ENCODE data around the gene CDO1.
A peak's percentile ranks its signal among the peaks of the same experiment; 100 is the strongest.

The CDO1 gene

DNA sequence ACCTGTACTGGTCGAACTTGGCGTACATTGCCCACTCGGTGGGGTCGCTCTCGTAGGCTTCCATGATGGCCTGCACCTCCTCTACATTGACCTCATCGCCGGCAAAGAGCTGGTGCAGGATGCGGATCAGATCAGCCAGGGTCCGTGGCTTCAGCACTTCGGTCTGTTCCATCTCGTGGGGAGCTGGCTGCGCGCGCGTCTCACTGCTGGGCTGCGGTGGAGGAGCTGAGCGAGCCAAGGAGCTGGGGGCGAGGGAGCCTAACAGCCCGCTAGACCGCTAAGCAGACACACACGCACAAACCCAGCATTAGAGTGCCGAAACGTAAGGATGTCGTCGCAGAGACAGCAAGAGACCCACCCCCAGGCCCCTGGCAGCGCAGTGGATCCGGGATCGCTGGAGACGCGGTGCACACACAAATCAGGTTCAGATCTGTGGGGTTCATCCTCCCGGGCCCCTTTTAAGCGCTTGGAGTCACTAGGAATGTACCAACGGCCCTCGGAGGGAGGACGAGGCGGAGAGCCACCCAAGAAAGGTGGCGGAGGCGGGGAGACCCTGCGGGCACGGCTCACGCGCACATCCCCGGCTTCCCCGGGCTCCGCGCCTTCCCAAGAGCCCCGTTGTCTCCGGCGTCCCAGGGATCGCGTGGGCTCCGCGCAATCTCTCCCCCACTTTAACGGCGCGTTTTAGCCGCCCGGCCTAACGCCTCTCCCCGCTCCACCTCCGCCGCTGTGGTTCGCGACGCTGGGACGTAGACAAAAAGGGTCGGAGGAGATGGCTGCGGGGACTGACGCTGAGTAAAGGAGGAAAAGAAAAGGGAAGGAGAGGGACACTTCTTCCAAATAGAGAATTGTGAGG is at the start of gene CDO1:
Gene CDO1, minus strand, starts transcription at position 434 of the 856 bp plus-strand sequence. Its CDS starts 262 bp downstream, at position 172.
- DNase-seq (ENCODE audit: low read depth): no peak

- no peak for DNase-seq (ENCODE audit: low read depth)
These were observed 42.9 kb upstream of the CDO1 start for GRCh38 chr5:115859378-115859777.

GRCh38 chr5:115858396-115858795 is 41.9 kb upstream of the CDO1 start:
- DNase-seq (ENCODE audit: low read depth): no peak

DNA sequence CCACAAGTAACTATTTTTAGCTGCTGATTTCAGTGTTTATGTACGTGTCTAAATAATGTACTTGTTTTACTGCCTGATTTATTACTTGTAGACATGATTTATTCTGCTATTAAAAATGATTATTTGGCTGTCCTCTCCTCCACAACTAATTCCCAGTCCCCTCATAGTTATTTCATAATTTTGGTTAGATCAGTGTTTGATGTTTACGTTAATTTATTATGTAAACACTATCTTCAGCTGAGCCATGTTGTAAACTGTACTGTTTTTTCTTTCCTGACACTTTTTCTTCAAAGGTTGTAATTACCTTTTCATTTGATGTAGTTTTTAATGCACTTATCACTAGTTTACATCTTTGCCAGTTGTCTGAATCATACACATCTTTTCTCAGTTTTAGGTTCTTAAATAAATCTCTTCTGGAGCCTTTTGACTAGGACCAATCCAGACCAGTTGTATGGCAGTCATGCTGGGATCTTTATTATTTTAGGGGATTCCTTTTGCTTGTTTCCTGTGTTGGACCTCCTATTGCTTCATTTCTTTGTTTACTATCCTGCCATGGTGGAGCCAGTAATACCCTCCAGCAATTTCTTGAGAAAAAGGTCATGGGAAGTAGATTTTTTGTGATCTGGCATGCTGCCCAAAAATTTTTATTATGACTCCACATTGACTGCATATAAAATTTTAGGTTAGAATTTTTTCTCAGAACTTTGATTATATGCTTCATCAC is 41.3 kb upstream of the CDO1 start:
- DNase-seq (ENCODE audit: low read depth): no peak

GRCh38 chr5:115857057-115857479 is 40.6 kb upstream of the CDO1 start:
- no peak for DNase-seq (ENCODE audit: low read depth)

DNA sequence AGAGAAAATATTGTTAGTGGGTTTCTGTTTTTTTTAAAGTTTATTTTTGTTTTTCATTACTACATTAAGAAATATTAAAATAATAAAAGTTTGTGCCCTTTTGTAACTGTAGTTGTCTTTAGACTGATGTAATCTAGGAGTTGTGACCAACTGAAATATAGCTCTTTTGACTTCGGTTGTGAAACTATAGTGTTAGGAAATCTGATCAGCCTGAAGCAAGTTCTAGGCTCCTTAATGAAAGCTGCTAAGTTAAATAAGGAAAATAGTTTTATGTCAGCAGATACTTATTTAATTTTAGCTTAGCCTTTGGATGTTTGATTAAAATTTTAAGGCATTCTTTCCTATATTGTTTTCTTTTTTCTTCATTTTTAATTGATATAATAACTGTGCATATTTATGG is 39.5 kb upstream of the CDO1 start:
- no peak for DNase-seq (ENCODE audit: low read depth)

- no peak for DNase-seq (ENCODE audit: low read depth)
These were observed 37.7 kb upstream of the CDO1 start for GRCh38 chr5:115854139-115854538.

DNA sequence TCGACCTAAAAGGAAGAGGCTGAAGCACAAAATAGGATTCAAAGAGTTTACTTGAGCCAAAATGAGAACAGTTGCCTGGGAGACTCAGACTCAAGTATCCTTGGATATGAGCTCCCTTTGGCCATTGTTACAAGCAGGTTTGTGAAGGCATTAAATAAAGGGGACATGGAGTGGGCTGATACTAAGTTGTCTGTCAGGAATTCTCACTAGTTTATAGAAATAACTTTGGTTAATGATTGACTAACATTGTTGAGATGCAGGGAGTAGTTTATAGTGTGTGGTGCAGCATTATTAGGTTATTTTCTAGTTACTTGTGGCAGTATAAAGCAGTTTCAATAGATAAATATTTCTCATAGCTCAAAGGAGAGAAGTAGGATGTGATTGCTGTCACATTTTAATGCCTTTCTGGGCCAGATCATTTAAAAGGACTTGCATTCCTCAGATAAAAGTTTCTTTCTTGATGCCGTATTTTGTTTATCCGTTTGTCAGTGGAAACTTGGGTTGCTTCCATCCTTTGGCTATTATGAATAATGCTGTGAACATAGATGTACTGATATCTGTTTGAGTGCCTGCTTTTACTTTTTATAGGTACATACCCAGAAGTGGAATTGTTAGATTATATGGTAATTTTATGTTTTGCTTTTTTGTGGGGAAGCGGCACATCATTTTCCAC is 34.4 kb upstream of the CDO1 start:
- no peak for DNase-seq (ENCODE audit: low read depth)

GRCh38 chr5:115849258-115849798 is 32.9 kb upstream of the CDO1 start:
- no peak for DNase-seq (ENCODE audit: low read depth)

DNA sequence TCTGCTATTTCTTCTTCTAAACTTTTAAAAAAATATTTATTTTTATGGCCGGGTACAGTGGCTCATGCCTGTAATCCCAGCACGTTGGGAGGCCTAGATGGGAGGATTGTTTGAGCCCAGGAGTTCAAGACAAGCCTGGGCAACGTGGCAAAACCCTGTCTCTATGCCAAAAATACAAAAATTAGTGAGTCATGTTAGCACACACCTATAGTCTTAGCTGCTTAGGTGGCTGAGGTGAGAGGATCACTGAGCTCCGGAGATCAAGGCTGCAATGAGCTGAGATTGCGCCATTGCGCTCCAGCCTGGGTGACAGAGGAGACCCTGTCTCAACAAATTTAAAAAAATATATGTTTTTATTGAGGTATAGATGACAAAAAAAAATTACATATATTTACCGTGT is 30.8 kb upstream of the CDO1 start:
- no peak for DNase-seq (ENCODE audit: low read depth)

GRCh38 chr5:115844321-115844817 is 27.9 kb upstream of the CDO1 start:
- DNase-seq (ENCODE audit: low read depth): no peak

DNA sequence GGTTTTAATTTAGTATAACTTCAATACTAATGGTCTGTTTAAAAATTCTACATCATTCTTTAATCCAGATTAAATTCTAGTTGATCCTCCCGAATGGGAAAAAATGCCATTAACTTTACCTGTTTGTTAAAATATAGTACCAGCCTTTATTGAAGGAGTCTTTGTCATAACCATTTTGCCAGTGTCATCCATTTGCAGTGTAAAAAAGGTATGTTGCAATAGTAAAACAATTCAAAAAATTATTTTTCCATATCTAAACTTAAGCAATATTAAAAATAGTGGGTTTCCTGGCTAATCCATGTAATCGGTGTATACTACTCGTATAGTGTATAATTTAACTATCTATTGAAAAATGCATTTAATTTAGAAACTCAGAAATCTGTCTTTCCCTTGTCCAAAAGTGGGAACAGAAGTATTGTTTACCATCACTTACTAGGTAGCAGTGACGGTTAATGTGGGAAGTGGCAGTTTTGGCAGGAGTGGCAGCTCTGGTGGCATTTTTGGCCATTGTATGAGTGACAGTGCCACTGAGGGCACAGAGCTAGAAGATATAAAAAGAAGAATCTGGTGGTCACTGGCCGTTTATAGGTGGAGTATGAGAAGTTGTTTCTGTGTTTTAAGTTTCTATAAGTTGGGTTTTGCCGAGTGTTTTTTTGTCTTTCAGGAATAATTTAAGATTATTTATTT is 27.1 kb upstream of the CDO1 start:
- DNase-seq (ENCODE audit: low read depth): no peak

GRCh38 chr5:115842952-115843351 is 26.5 kb upstream of the CDO1 start:
- DNase-seq (ENCODE audit: low read depth): no peak

GRCh38 chr5:115842089-115842935 is 25.9 kb upstream of the CDO1 start:
- no peak for DNase-seq (ENCODE audit: low read depth)

DNA sequence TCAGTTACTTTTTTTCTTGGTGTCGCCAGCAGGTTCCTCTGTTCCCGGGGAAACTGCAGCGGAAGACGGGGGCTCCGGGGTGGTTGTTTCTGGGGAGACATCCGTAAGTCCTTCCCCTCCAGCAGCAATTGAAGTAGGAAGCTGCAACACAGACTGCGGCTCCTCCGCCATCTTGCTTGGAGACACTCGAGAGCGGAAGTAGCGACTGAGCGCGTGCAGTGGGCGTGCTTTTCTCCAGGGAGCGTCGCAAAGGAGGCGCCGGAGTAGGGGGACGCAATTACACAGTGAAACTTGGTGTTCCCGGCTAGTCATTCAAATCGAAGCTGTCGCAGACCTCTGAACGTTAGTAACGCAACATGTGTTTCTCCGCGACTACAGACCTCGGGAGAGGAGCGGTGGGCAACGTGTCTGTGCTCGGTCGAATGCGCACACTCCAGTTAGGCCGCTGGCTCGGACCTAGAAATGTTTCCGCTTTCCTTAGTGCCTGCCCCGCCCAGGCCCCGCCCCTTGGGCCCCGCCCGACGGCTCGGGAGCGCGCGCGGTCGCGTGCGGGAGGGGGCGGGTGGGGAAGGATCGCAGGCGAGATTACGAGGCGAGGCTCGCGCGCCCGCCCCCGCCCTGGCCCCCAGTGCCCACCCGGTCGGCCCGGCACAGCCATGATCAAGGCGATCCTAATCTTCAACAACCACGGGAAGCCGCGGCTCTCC is 25.1 kb upstream of the CDO1 start, which contains the start of the genes AP3S1 and ATG12:
Gene AP3S1, plus strand, starts transcription at position 554 of the 707 bp plus-strand sequence. Its CDS starts 103 bp downstream, at position 657.
Gene ATG12, minus strand, starts transcription at position 184 of the 707 bp plus-strand sequence. Its CDS starts 13 bp downstream, at position 171.
- peak; percentile 83 for DNase-seq (ENCODE audit: low read depth)

DNA sequence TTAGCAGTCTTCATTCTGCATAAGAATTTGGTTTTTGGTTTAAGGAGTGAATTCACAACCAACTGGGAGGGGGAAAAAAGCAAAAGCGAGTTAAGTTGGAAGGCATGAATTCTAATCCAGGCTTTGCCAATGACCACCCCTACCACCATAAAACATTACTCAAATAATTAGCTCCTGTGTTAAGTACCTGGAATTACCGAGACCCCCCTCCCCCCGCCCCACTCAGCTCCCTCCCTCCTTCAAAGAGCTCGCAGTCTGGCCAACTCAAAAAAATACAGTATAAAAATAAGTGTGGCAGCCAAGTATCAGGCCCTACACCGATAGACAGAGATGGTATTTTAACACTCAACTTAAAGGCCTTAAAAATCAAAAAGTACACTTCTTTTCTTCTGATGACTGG is 24.4 kb upstream of the CDO1 start:
- DNase-seq (ENCODE audit: low read depth): no peak

- no peak for DNase-seq (ENCODE audit: low read depth)
These were observed 22.5 kb upstream of the CDO1 start for GRCh38 chr5:115838885-115839518.

DNA sequence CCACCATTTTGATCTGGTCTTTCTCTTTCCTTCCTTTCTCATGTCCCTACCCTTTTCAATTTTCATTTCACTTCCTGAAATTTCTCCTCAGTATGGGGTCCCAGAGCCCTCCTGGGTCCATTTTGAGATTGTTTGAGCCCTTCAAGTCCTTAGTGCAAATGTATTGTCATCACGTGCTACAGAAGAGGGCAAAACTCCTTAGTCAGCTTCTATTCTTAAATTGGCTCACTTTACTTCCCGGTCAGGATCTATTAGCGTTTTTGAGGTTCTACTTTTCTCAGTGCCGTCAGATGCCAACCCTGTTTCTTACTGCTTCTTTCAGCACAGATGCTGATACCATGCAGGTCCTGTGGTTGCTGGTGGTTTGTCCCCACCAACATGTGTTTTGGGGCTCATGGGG is 19.0 kb upstream of the CDO1 start:
- DNase-seq (ENCODE audit: low read depth): no peak

GRCh38 chr5:115831163-115831768 is 14.8 kb upstream of the CDO1 start:
- DNase-seq (ENCODE audit: low read depth): no peak
